Adrenal gland (tissue), 12 donors: Measurements from ENCODE around the gene CENPL. TPM values are rescaled to one million over a fixed set of nuclear protein-coding genes. Genes with fewer than 3 reads are reported as not detected.

Source experiments
- DNase-seq, 7 donors: peaks; one replicate each; pipeline ENCODE4 v3.0.0-alpha.2; 2019 to 2020
- H3K27ac ChIP-seq, 5 donors: fragments of 200-600 bp; sonication (generic) in 4 of 5; 1 replicate in 3 of 5; 2 replicates in 2 of 5; pipeline versions ENCODE4 v1.5.1 to v1.8.0; 2016 to 2020; ENCODE audit warnings: mild to moderate bottlenecking in 1 of 5
- H3K27me3 ChIP-seq: fragments of 200-600 bp; 2 replicates; pipeline ENCODE4 v1.8.0; 2021
- H3K36me3 ChIP-seq, 2 donors: fragments of 200-600 bp; replicated peaks in 1 of 2; 1 replicate in 1 of 2; 2 replicates in 1 of 2; pipeline versions ENCODE4 v1.5.1 to v1.8.0; 2018 to 2022
- H3K4me1 ChIP-seq, 2 donors: fragments of 200-600 bp; replicated peaks in 1 of 2; 1 replicate in 1 of 2; 2 replicates in 1 of 2; pipeline versions ENCODE4 v1.5.1 to v1.8.0; 2018 to 2021
- H3K4me3 ChIP-seq, 4 donors: fragments of 200-600 bp; sonication (generic) in 3 of 4; one replicate each; pipeline ENCODE4 v1.5.1; 2016 to 2018
- H3K9me3 ChIP-seq, 3 donors: fragments of 200-600 bp; sonication (generic) in 1 of 3; replicated peaks in 1 of 3; 1 replicate in 2 of 3; 2 replicates in 1 of 3; pipeline versions ENCODE4 v1.5.1 to v1.8.0; 2016 to 2021
- POLR2A ChIP-seq, 2 donors: fragments of 450-650 bp; IDR thresholded peaks; one replicate each; pipeline ENCODE4 v1.6.1; 2017; ENCODE audit warnings: antibody characterized with exemption in 2 of 2, mild to moderate bottlenecking in 2 of 2, moderate library complexity in 1 of 2
- WGBS, 4 donors: extraction: QIAGEN DNeasy Blood & Tissue Kit in 2 of 4; methylation state at CpG; one replicate each; pipeline versions ENCODE4 v1.1.5 to v1.1.7; 2013 to 2017; 5-methylcytosine and 5-hydroxymethylcytosine counted together
- intact Hi-C, 2 donors: fragments of 100-400 bp; cut with DNase I; formaldehyde crosslinking; loops; one replicate each; pipeline versions ENCODE4 v1.14.1 to v1.15.0; 2022 to 2023
- polyA plus RNA-seq, 3 donors: library from polyadenylated mRNA; stranded (reverse); fragments of 200-250 nt in 2 of 3; fragments of 350-450 nt in 1 of 3; fragmentation: Illumina TruSeq in 1 of 3; extraction: RNeasy Lipid Tissue Mini Kit (QIAGEN cat#74804) in 1 of 3; gene quantifications; one replicate each; pipeline ENCODE4 v1.2.3, GENCODE V29; 2013 to 2014
- total RNA-seq, 9 donors: library from RNA; depleted of rRNA in 4 of 9; stranded (reverse); fragments of >200 nt in 4 of 9; fragments of 120-200 nt in 1 of 9; fragmentation: NEBNext Ultra II Directional in 1 of 9; extraction: Animal tissue kit (Norgen Biotek cat#: 25700) in 1 of 9; gene quantifications; one replicate each; pipeline versions ENCODE4 v1.1.0 to v1.2.4, GENCODE V29; 2013 to 2023
- TF ChIP-seq, protein P1 (sequence below), 6 experiments: fragments of 450-650 bp in 4 of 6; fragments of 200-600 bp in 2 of 6; sonication (generic) in 1 of 6; IDR thresholded peaks; 1 replicate in 5 of 6; 2 replicates in 1 of 6; pipeline versions ENCODE4 v1.5.1 to v1.8.0; 2016 to 2021; ENCODE audit warnings: antibody characterized with exemption in 6 of 6, mild to moderate bottlenecking in 2 of 6, moderate library complexity in 1 of 6
- donor health status: healthy with polysubstance abuse.
- donor health status: Bipolar disorder and iron deficiency.
- donor health status: DM: yes; HTN: yes; CAD: no.
- donor health status: DM: no; HTN: no; CAD: no.
- donor health status: DM: no; HTN: no; CAD: no.
- donor health status: DM: yes; HTN: yes; CAD: no.

Gene CENPL
- total and polyA plus RNA-seq, 12 donors: 0.94 to 63.3 (median 5.4) TPM

DNA sequence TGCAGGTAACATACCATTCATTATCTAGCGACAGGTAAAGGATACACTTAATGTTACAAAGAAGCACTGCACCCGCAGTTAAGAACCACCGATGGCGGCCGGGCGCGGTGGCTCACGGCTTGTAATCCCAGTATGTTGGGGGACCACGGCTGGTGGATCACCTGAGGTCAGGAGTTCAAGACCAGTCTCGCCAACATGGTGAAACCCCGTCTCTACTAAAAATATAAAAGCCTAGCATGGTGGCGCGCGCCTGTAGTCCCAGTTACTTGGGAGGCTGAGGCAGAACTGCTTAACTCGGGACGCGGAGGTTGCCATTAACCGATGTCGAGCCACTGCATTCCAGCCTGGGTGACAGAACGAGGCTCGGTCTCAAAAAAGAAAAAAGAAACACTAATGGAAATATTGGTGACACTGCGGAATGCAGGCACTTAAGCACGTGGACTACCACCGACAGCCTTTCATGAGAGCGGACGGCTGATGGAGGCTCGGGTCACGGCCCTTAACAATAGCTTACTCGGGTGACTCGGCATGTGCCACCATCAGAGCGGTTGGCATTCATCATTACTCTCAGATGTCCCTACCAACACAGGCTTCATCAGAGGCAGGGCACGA lies 42.6 kb upstream of the CENPL start:
- Histone ChIP-seq H3K36me3 (peaks cover 0 to 43% of the 10 kb centered on the region in 2 donors), H3K9me3 (no peaks in the 10 kb centered on the region), H3K4me1 (peaks cover 27 to 60% of the 10 kb centered on the region in 2 donors), H3K4me3 (peak overlapping the region; percentile 1 to 94 (median 22)), H3K27ac (peak overlapping the region; percentile 16 to 99 (median 90)), H3K27me3 (no peaks in the 10 kb centered on the region)
- WGBS, 4 donors: 2 to 9% (median 3%) methylated on average over 24 to 32 of the region's 32 CpGs
- DNase-seq: peak in 3 of 7 donors; percentile 34 to 76 (median 64)
- TF ChIP-seq, protein P1, sequence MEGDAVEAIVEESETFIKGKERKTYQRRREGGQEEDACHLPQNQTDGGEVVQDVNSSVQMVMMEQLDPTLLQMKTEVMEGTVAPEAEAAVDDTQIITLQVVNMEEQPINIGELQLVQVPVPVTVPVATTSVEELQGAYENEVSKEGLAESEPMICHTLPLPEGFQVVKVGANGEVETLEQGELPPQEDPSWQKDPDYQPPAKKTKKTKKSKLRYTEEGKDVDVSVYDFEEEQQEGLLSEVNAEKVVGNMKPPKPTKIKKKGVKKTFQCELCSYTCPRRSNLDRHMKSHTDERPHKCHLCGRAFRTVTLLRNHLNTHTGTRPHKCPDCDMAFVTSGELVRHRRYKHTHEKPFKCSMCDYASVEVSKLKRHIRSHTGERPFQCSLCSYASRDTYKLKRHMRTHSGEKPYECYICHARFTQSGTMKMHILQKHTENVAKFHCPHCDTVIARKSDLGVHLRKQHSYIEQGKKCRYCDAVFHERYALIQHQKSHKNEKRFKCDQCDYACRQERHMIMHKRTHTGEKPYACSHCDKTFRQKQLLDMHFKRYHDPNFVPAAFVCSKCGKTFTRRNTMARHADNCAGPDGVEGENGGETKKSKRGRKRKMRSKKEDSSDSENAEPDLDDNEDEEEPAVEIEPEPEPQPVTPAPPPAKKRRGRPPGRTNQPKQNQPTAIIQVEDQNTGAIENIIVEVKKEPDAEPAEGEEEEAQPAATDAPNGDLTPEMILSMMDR (IDR thresholded peaks at IDR 0.05): no peak
- no peak for TF ChIP-seq POLR2A (IDR thresholded peaks at IDR 0.05)
- intact Hi-C loops: no loop called here

DNA sequence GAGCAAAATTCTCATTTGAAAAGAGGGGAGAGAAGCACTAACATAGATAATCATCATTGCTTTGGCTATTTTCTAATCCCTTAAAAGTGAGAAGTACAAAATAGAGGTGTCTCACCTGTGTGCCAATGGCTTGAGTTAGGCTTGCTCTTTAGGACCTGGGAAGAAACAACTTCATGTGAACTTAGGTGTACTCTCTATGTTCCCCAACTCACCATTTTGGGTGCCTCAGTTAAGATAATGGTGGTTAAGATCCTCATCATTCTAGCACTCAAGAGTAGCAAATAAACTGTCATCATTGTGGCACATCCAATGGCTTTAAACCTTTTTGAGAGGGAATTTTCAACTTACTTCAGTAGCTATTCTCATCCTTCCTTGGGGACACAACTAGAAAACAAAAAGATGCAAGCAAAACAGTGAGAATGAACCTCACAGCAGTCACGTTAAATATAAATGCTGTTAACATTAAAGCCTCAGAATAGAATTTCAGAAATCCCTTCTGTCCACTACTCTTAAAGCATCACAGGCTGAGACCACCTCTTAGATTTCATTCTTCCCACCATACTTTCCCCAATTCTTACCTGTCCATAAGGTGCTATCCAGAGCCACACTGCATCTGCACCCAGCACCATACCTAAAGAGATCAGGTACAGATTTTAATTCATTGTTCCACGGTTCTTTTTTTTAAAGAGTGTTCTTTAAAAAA lies 41.9 kb upstream of the CENPL start:
- DNase-seq: no peak
- no peaks in the 10 kb centered on the region for H3K9me3 ChIP-seq
- H3K4me1 ChIP-seq: peaks cover 27 to 60% of the 10 kb centered on the region in 2 donors
- H3K27me3 ChIP-seq: no peaks in the 10 kb centered on the region
- peaks cover 0 to 43% of the 10 kb centered on the region in 2 donors for H3K36me3 ChIP-seq
- TF ChIP-seq POLR2A (IDR thresholded peaks at IDR 0.05): no peak
- TF ChIP-seq, protein P1 (IDR thresholded peaks at IDR 0.05): no peak
- H3K27ac ChIP-seq: peak overlapping the region in 4 of 5 donors; percentile 77 to 99 (median 94)
- 15 to 21% (median 18%) methylated on average over 2 of the region's 2 CpGs for whole genome bisulfite sequencing, 4 donors
- intact Hi-C loops: no loop called here
- H3K4me3 ChIP-seq: peak overlapping the region in 2 of 4 donors; percentile 1 to 94

DNA sequence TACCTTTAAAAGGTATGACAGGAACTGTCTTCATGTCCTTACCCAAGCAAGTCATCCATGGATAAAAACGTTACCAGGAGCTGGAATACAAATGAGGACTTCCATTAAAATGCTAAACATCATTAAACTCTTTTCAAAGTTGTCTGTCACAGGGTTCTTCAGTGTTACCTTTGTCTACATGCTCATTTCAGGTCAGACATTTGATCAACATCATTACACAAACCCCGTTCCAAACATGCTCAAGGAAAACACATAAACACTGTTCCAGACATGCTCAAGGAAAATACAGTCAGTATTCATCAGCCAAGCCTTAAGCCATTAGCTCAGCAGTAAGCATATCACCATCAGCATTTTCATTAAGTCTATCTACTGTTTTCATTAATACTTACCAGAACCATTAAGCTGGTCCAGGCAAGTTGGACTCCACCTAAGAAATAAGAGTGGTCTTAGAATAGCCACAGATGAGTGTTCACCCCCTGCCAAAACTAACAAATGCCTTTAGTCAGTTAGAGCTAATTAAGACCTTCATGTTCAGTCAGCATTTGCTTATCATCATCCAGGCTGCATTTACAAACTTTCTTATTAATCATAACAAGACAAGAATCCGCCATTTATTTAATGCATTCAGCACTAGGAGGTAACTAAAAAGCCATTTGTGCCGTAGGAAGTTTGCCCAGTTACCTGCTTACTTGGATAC lies 40.9 kb upstream of the CENPL start:
- peak overlapping the region in 1 of 5 donors; percentile 97 for H3K27ac ChIP-seq
- peaks cover 25 to 54% of the 10 kb centered on the region in 2 donors for H3K4me1 ChIP-seq
- intact Hi-C loops: no loop called here
- no peaks in the 10 kb centered on the region for H3K27me3 ChIP-seq
- DNase-seq: no peak
- no peak for TF ChIP-seq POLR2A (IDR thresholded peaks at IDR 0.05)
- 35 to 46% (median 39%) methylated on average over 4 of the region's 4 CpGs for WGBS, 4 donors
- H3K36me3 ChIP-seq: peaks cover 0 to 38% of the 10 kb centered on the region in 2 donors
- no peaks in the 10 kb centered on the region for H3K9me3 ChIP-seq
- H3K4me3 ChIP-seq: peak overlapping the region in 1 of 4 donors; percentile 94

DNA sequence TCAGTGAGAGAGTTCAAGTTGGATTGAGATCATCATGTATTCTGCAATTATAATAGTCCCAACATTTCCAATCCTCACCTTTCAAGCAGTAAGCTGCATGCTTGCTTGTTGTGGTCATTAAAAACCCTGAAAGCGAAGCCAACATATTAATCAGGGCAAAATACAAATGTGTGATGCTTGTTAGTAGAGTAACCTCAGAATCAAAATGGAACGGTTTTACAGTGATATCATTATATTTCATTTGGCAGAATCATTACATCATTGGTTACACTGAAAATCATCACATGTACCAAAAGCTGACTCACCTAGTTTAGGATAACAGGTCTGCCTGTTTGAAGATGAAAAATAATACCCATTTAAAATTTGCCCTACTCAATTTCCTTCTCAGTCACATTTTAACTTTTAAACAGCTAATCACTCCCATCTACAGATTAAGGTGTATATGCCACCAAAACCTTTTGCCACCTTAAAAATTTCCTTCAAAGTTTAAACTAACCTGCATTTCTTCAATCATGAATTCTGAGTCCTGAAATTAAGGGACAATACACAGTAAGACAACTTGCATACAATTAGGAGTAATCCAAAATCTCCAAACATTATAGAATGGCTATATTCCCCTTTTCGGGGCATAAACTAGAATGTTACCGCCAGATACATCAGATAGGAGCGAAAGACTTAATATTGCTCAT lies 39.6 kb upstream of the CENPL start:
- intact Hi-C loops: no loop called here
- H3K27ac ChIP-seq: no peak overlapping the region
- H3K4me1 ChIP-seq: peaks cover 13 to 41% of the 10 kb centered on the region in 2 donors
- WGBS, 4 donors: 81 to 86% (median 85%) methylated on average over 5 of the region's 5 CpGs
- no peaks in the 10 kb centered on the region for H3K9me3 ChIP-seq
- DNase-seq: no peak
- H3K36me3 ChIP-seq: peaks cover 0 to 38% of the 10 kb centered on the region in 2 donors
- H3K4me3 ChIP-seq: no peak overlapping the region
- H3K27me3 ChIP-seq: no peaks in the 10 kb centered on the region
- TF ChIP-seq, protein P1 (IDR thresholded peaks at IDR 0.05): no peak
- TF ChIP-seq POLR2A (IDR thresholded peaks at IDR 0.05): no peak
